HepG2 (cell line): ENCODE measurements around the gene ZBTB22. TPM values are rescaled to one million over a fixed set of nuclear protein-coding genes. Genes with fewer than 3 reads are reported as not detected.

ENCODE experiments used
- ATF7-NPFF ChIP-seq: sonication (generic); formaldehyde crosslinking; IDR thresholded peaks from 2 replicates; pipeline ENCODE4 v1.8.1; 2023; ENCODE audit warnings: mild to moderate bottlenecking, low read depth, missing genetic modification reagents, moderate library complexity
- GFI1 ChIP-seq: sonication (generic); formaldehyde crosslinking; IDR thresholded peaks from 2 replicates; pipeline ENCODE4 v1.5.0; 2020; ENCODE audit warnings: missing genetic modification reagents, mild to moderate bottlenecking, borderline replicate concordance
- PHF20 ChIP-seq: sonication (generic); formaldehyde crosslinking; IDR thresholded peaks from 2 replicates; pipeline ENCODE4 v1.5.0; 2020; ENCODE audit warnings: mild to moderate bottlenecking, missing genetic modification reagents
- RXRA ChIP-seq: sonication (generic); formaldehyde crosslinking; IDR thresholded peaks from 2 replicates; pipeline ENCODE4 v1.5.1; 2020; ENCODE audit warnings: missing genetic modification reagents
- SIN3A ChIP-seq: IDR thresholded peaks from 2 replicates; pipeline ENCODE4 v1.6.1; 2011; ENCODE audit warnings: low read depth, mild to moderate bottlenecking, control low read depth, low read length, borderline replicate concordance
- TARDBP ChIP-seq: sonication (generic); formaldehyde crosslinking; IDR thresholded peaks from 2 replicates; pipeline ENCODE4 v1.8.0; 2022; ENCODE audit warnings: mild to moderate bottlenecking, missing genetic modification reagents
- TRIM24 ChIP-seq: sonication (generic); formaldehyde crosslinking; IDR thresholded peaks from 2 replicates; pipeline ENCODE4 v1.8.0; 2022; ENCODE audit warnings: mild to moderate bottlenecking, missing genetic modification reagents
- ZBTB3 ChIP-seq: sonication (generic); formaldehyde crosslinking; IDR thresholded peaks from 2 replicates; pipeline ENCODE4 v1.4.0; 2020; ENCODE audit warnings: low read depth, mild to moderate bottlenecking, moderate library complexity, missing genetic modification reagents, borderline replicate concordance
- ZBTB42 ChIP-seq: sonication (generic); formaldehyde crosslinking; IDR thresholded peaks from 2 replicates; pipeline ENCODE4 v1.5.0; 2020; ENCODE audit warnings: mild to moderate bottlenecking, missing genetic modification reagents
- ZBTB7A ChIP-seq: sonication (generic); formaldehyde crosslinking; IDR thresholded peaks from 2 replicates; pipeline ENCODE4 v1.8.0; 2022; ENCODE audit warnings: mild to moderate bottlenecking, missing genetic modification reagents
- ZMYM4 ChIP-seq: sonication (generic); formaldehyde crosslinking; IDR thresholded peaks from 2 replicates; pipeline ENCODE4 v1.8.1; 2023; ENCODE audit warnings: mild to moderate bottlenecking, missing genetic modification reagents
- ZNF549 ChIP-seq: sonication (generic); formaldehyde crosslinking; IDR thresholded peaks from 2 replicates; pipeline ENCODE4 v1.5.0; 2020; ENCODE audit warnings: missing genetic modification reagents
- polyA plus RNA-seq, 8 experiments: library from polyadenylated mRNA; depleted of rRNA in 3 of 8; stranded (reverse) in 7 of 8; unstranded in 1 of 8; fragments of >200 nt; fragmentation: Illumina TruSeq in 4 of 8; extraction: Trizol in 4 of 8; gene quantifications; 2 replicates each; pipeline versions ENCODE4 v1.2.1 to v1.2.3, GENCODE V29; 2011 to 2016; ENCODE audit warnings: low read depth in 4 of 8, missing spikeins in 1 of 8, mixed read lengths in 1 of 8; ENCODE audit not compliant: insufficient read depth in 1 of 8
- total RNA-seq, 5 experiments: library from RNA; depleted of rRNA; stranded (reverse); fragments of >200 nt; fragmentation: Illumina TruSeq; extraction: Trizol; gene quantifications; 2 replicates each; pipeline ENCODE4 v1.2.3, GENCODE V29; 2016; ENCODE audit warnings: low read depth in 1 of 5
- TF ChIP-seq, protein P1 (sequence below), 2 experiments: fragments of 450-650 bp in 1 of 2; sonication (generic) in 1 of 2; formaldehyde crosslinking in 1 of 2; IDR thresholded peaks; 2 replicates each; pipeline versions ENCODE4 v1.6.1 to v1.8.0; 2016 to 2022; ENCODE audit warnings: antibody characterized with exemption in 1 of 2, mild to moderate bottlenecking in 1 of 2, missing genetic modification reagents in 1 of 2
- TF ChIP-seq, protein P2 (sequence below): sonication (generic); formaldehyde crosslinking; IDR thresholded peaks from 2 replicates; pipeline ENCODE4 v1.4.0; 2020; ENCODE audit warnings: missing genetic modification reagents
- TF ChIP-seq, protein P3 (sequence below): sonication (generic); formaldehyde crosslinking; IDR thresholded peaks from 2 replicates; pipeline ENCODE4 v1.4.0; 2020; ENCODE audit warnings: mild to moderate bottlenecking, missing genetic modification reagents, borderline replicate concordance

ZBTB22 gene
- total and polyA plus RNA-seq, 2 of the 13 experiments (the other 11 are each of a cell fraction or from before 2014, with no cell fraction given), result 8.0 to 10.6 TPM

DNA sequence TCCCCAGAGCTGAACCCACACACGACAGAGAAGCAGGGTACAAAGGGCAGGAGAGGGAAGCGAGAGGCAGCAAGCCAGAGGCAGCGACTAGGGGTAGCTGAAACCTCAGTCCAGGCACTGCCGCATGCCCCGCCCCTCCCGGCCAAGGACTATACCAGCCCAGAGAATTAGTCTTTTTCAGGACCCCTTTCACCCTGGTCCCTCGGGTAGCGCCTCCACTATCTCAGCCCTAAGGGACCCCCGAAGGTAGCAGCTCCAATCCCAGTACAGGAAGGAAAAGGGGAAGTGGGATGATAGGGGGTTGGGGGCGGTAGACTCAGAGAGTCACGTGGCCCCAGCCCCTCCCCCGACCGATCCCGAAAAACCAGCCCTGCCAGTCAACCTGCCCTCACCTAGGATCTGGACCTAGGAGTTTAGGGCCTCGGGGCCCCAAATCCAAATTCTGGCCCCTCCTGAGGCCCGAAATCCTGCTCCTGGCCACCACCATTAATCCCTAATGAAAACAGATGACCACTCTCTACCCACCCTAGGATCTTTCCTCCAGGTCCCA is 20.1 kb downstream of the ZBTB22 start (continued):
- 0 out of 2 replicates have a peak, but pooled peaks have one; percentile 15 for TF ChIP-seq ZBTB42
- no peak for TF ChIP-seq ZNF549 (CRISPR knock-in tag)
- TF ChIP-seq ZMYM4 (CRISPR knock-in tag), result no peak
- peak; percentile 46; the same call in 1 of the 2 replicates for TF ChIP-seq ATF7-NPFF (CRISPR knock-in tag)
- peak; percentile 1; the same call in 1 of the 2 replicates for TF ChIP-seq PHF20
- TF ChIP-seq GFI1 (CRISPR knock-in tag), result 0 out of 2 replicates have a peak, but pooled peaks have one; percentile 49
- TF ChIP-seq, protein P1, sequence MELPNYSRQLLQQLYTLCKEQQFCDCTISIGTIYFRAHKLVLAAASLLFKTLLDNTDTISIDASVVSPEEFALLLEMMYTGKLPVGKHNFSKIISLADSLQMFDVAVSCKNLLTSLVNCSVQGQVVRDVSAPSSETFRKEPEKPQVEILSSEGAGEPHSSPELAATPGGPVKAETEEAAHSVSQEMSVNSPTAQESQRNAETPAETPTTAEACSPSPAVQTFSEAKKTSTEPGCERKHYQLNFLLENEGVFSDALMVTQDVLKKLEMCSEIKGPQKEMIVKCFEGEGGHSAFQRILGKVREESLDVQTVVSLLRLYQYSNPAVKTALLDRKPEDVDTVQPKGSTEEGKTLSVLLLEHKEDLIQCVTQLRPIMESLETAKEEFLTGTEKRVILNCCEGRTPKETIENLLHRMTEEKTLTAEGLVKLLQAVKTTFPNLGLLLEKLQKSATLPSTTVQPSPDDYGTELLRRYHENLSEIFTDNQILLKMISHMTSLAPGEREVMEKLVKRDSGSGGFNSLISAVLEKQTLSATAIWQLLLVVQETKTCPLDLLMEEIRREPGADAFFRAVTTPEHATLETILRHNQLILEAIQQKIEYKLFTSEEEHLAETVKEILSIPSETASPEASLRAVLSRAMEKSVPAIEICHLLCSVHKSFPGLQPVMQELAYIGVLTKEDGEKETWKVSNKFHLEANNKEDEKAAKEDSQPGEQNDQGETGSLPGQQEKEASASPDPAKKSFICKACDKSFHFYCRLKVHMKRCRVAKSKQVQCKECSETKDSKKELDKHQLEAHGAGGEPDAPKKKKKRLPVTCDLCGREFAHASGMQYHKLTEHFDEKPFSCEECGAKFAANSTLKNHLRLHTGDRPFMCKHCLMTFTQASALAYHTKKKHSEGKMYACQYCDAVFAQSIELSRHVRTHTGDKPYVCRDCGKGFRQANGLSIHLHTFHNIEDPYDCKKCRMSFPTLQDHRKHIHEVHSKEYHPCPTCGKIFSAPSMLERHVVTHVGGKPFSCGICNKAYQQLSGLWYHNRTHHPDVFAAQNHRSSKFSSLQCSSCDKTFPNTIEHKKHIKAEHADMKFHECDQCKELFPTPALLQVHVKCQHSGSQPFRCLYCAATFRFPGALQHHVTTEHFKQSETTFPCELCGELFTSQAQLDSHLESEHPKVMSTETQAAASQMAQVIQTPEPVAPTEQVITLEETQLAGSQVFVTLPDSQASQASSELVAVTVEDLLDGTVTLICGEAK (IDR thresholded peaks at IDR 0.05), result no peak
- TF ChIP-seq, protein P1 (CRISPR knock-in tag; IDR thresholded peaks at IDR 0.05), result no peak; the same call in 1 of the 2 replicates
- no peak for TF ChIP-seq ZBTB3
- TF ChIP-seq, protein P2, sequence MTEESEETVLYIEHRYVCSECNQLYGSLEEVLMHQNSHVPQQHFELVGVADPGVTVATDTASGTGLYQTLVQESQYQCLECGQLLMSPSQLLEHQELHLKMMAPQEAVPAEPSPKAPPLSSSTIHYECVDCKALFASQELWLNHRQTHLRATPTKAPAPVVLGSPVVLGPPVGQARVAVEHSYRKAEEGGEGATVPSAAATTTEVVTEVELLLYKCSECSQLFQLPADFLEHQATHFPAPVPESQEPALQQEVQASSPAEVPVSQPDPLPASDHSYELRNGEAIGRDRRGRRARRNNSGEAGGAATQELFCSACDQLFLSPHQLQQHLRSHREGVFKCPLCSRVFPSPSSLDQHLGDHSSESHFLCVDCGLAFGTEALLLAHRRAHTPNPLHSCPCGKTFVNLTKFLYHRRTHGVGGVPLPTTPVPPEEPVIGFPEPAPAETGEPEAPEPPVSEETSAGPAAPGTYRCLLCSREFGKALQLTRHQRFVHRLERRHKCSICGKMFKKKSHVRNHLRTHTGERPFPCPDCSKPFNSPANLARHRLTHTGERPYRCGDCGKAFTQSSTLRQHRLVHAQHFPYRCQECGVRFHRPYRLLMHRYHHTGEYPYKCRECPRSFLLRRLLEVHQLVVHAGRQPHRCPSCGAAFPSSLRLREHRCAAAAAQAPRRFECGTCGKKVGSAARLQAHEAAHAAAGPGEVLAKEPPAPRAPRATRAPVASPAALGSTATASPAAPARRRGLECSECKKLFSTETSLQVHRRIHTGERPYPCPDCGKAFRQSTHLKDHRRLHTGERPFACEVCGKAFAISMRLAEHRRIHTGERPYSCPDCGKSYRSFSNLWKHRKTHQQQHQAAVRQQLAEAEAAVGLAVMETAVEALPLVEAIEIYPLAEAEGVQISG, result no peak
- no peak for TF ChIP-seq SIN3A
- TF ChIP-seq ZBTB7A (CRISPR knock-in tag), result 0 out of 2 replicates have a peak, but pooled peaks have one; percentile 56
- TF ChIP-seq TRIM24 (CRISPR knock-in tag), result no peak
- 0 out of 2 replicates have a peak, but pooled peaks have one; percentile 62 for TF ChIP-seq TARDBP (CRISPR knock-in tag)
- TF ChIP-seq RXRA, result 0 out of 2 replicates have a peak, but pooled peaks have one; percentile 13
- TF ChIP-seq, protein P3, sequence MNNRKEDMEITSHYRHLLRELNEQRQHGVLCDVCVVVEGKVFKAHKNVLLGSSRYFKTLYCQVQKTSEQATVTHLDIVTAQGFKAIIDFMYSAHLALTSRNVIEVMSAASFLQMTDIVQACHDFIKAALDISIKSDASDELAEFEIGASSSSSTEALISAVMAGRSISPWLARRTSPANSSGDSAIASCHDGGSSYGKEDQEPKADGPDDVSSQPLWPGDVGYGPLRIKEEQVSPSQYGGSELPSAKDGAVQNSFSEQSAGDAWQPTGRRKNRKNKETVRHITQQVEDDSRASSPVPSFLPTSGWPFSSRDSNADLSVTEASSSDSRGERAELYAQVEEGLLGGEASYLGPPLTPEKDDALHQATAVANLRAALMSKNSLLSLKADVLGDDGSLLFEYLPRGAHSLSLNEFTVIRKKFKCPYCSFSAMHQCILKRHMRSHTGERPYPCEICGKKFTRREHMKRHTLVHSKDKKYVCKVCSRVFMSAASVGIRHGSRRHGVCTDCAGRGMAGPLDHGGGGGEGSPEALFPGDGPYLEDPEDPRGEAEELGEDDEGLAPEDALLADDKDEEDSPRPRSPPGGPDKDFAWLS (CRISPR knock-in tag), result no peak
